Breast epithelium (tissue), 4 donors: ENCODE measurements around the gene TNF. TPM values are rescaled to one million over a fixed set of nuclear protein-coding genes. Genes with fewer than 3 reads are reported as not detected.

Experiments
- DNase-seq, 2 donors: peaks; one replicate each; pipeline ENCODE4 v3.0.0-alpha.2; 2019; ENCODE audit warnings: low spot score in 2 of 2
- H3K27ac ChIP-seq, 2 donors: fragments of 200-600 bp; sonication (generic) in 1 of 2; one replicate each; pipeline ENCODE4 v1.5.1; 2016 to 2019; ENCODE audit warnings: mild to moderate bottlenecking in 1 of 2
- H3K27me3 ChIP-seq, 2 donors: fragments of 200-600 bp; sonication (generic) in 1 of 2; one replicate each; pipeline versions ENCODE4 v1.5.1 to v1.6.0; 2017 to 2019; ENCODE audit warnings: control low read depth in 1 of 2, mild to moderate bottlenecking in 1 of 2
- H3K36me3 ChIP-seq: fragments of 200-600 bp; one replicate; pipeline ENCODE4 v1.5.1; 2019
- H3K4me1 ChIP-seq, 2 donors: fragments of 200-600 bp; sonication (generic); one replicate each; pipeline ENCODE4 v1.5.1; 2016 to 2019; ENCODE audit warnings: control low read depth in 1 of 2
- H3K4me3 ChIP-seq, 3 donors: fragments of 200-600 bp; sonication (generic); 1 replicate in 2 of 3; 2 replicates in 1 of 3; pipeline ENCODE4 v1.5.1; 2016 to 2019; ENCODE audit warnings: mild to moderate bottlenecking in 3 of 3, moderate library complexity in 2 of 3
- H3K9me3 ChIP-seq, 2 donors: fragments of 200-600 bp; sonication (generic) in 1 of 2; one replicate each; pipeline ENCODE4 v1.5.1; 2016 to 2019; ENCODE audit warnings: control low read depth in 1 of 2
- POLR2A ChIP-seq: fragments of 450-650 bp; IDR thresholded peaks from one replicate; pipeline ENCODE4 v1.6.1; 2016; ENCODE audit warnings: antibody characterized with exemption, mild to moderate bottlenecking, moderate library complexity
- POLR2AphosphoS5 ChIP-seq, 3 donors: sonication (generic); formaldehyde crosslinking; IDR thresholded peaks; one replicate each; pipeline ENCODE4 v1.6.1; 2017; ENCODE audit warnings: antibody characterized with exemption in 3 of 3
- intact Hi-C: fragments of 100-400 bp; cut with DNase I; formaldehyde crosslinking; loops from one replicate; pipeline ENCODE4 v1.15.1; 2023; ENCODE audit warnings: low total_unique reads
- total RNA-seq, 3 donors: library from RNA; depleted of rRNA; stranded (reverse); fragments of >200 nt; gene quantifications; one replicate each; pipeline ENCODE4 v1.1.0, GENCODE V29; 2016
- TF ChIP-seq, protein P1 (sequence below), 3 donors: fragments of 450-650 bp; IDR thresholded peaks; one replicate each; pipeline ENCODE4 v1.5.1; 2016 to 2017; ENCODE audit warnings: antibody characterized with exemption in 3 of 3, mild to moderate bottlenecking in 3 of 3, moderate library complexity in 3 of 3

The TNF gene
- total RNA-seq, 3 donors from 2014 or later, result 0.33 to 0.73 TPM; not detected in 1

DNA sequence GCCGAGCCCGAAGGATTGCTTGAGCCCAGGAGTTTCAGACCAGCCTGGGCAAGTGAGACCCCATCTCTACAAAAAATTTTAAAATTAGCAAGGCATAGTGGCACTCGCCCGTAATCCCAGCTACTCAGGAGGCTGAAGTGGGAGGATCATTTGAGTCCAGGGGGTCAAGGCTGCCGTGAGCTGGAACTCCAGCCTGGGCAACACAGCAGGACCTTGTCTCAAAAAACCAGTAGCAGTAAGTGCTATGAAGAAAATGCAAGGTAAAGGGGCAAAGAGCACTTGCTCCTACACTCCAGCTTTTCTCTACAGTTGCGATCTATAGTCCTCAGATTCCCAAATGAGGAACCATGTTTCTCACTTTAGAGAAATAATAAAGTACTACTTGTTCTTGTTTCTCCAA is 31.7 kb upstream of the TNF start:
- H3K36me3 ChIP-seq, result no peaks in the 10 kb centered on the region
- H3K27me3 ChIP-seq, result no peaks in the 10 kb centered on the region
- TF ChIP-seq POLR2A, result no peak
- no peak for TF ChIP-seq POLR2AphosphoS5 (IDR thresholded peaks at IDR 0.05)
- TF ChIP-seq, protein P1, sequence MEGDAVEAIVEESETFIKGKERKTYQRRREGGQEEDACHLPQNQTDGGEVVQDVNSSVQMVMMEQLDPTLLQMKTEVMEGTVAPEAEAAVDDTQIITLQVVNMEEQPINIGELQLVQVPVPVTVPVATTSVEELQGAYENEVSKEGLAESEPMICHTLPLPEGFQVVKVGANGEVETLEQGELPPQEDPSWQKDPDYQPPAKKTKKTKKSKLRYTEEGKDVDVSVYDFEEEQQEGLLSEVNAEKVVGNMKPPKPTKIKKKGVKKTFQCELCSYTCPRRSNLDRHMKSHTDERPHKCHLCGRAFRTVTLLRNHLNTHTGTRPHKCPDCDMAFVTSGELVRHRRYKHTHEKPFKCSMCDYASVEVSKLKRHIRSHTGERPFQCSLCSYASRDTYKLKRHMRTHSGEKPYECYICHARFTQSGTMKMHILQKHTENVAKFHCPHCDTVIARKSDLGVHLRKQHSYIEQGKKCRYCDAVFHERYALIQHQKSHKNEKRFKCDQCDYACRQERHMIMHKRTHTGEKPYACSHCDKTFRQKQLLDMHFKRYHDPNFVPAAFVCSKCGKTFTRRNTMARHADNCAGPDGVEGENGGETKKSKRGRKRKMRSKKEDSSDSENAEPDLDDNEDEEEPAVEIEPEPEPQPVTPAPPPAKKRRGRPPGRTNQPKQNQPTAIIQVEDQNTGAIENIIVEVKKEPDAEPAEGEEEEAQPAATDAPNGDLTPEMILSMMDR (IDR thresholded peaks at IDR 0.05), result no peak
- H3K27ac ChIP-seq, result no peak overlapping the region
- intact Hi-C loops, result no loop called here
- no peak overlapping the region for H3K4me3 ChIP-seq
- no peaks in the 10 kb centered on the region for H3K9me3 ChIP-seq
- DNase-seq, result no peak
- peaks cover 11 to 29% of the 10 kb centered on the region in 2 donors for H3K4me1 ChIP-seq

DNA sequence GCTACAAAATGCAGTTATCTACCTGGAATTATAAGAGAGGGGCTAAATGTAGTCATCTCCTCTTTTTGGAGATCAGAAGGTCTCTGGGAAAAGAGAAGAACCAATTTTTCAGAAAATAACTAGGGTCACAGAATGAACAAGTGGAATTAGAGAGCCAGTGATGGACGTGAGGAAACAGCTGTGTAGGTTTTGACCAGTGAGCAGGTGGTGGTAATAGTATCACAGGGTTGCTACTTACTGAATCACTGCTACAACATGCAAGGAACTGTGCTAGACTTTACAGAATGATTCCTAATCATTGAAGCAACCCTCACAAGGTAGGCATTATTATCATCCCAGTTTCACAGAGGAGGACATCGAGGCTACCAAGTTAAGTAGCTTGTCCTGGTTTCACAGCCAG is 30.7 kb upstream of the TNF start:
- TF ChIP-seq, protein P1 (IDR thresholded peaks at IDR 0.05), result no peak
- TF ChIP-seq POLR2AphosphoS5 (IDR thresholded peaks at IDR 0.05) (no peak), POLR2A (no peak)
- intact Hi-C loops, result loop anchor here (5.0 kb wide), 1 partner anchor 48 kb away; the partner anchor contains the start of gene NCR3

DNA sequence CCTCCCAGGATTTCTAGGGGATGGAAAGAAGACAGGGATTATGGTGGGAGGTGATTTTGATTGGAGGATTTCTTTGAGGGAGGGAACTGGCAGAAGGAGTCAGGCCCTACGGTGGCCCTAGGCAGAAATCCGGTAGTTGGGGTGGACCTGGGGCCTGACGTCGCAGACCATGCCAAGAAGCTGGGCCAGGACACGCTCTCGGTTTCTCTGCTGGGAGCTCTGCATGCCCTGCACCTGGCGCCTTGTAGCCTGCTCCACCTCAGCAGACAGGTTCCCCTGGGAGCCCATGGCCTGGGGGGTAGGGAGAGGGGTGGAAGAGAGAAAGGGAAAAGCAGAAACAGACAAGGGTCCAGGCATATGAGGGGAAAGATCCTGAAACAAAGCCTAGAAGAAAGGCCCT is 30.1 kb upstream of the TNF start:
- no peak for DNase-seq
- Histone ChIP-seq H3K9me3 (no peaks in the 10 kb centered on the region), H3K27ac (no peak overlapping the region), H3K4me3 (no peak overlapping the region), H3K4me1 (peaks cover 0 to 13% of the 10 kb centered on the region in 2 donors), H3K36me3 (no peaks in the 10 kb centered on the region), H3K27me3 (no peaks in the 10 kb centered on the region)
- intact Hi-C loops, result loop anchor here (5.0 kb wide), 1 partner anchor 47 kb away; the partner anchor contains the start of gene NCR3
- TF ChIP-seq POLR2A (no peak), POLR2AphosphoS5 (IDR thresholded peaks at IDR 0.05) (no peak)
- TF ChIP-seq, protein P1 (IDR thresholded peaks at IDR 0.05), result no peak

More for the DNA sequence above, 30.7 kb upstream of the TNF start:
- no peak for DNase-seq
- H3K27ac ChIP-seq, result no peak overlapping the region
- no peak overlapping the region for H3K4me3 ChIP-seq
- no peaks in the 10 kb centered on the region for H3K9me3 ChIP-seq
- peaks cover 2 to 19% of the 10 kb centered on the region in 2 donors for H3K4me1 ChIP-seq
- H3K27me3 ChIP-seq, result no peaks in the 10 kb centered on the region
- H3K36me3 ChIP-seq, result no peaks in the 10 kb centered on the region

DNA sequence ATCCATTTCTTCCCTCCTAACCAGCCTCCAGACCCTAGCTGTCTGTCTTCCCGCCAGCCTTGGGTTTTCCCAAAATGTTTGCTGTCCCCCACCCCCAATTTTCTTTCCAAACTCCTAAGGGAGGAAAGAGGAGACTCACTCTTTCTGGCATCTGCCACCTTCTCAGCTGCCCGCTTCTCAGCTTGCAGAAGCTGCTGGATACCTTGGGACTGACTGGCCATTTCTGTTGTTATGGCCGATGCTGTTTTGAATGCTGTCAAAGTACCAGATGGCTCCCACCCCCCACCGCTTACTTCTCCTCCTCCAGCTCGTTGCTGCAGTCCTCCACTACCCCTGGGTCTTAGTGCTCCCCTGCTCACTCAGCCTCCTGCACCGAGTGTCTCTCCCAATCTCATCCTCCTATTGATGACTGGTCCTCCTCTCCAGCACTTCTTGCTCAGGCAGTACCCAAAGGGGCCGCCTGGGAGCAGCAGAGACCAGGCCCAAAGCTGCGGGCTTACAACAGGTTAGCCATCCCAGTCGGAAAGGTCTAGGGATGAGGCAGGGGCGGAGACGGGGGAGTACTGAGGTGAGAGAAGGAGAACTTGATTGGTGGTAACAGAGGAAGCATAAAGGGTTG is 28.9 kb upstream of the TNF start, which contains the start of gene ATP6V1G2:
ATP6V1G2 (minus strand) TSS at position 270 of the 619 bp plus-strand sequence; CDS start at position 221, 49 bp downstream.
- DNase-seq, result peak; percentile 91 to 92
- Histone ChIP-seq H3K4me1 (peaks cover 0 to 11% of the 10 kb centered on the region in 2 donors), H3K9me3 (no peaks in the 10 kb centered on the region), H3K36me3 (no peaks in the 10 kb centered on the region), H3K27ac (peak within 1 kb of the TSS; percentile 75 to 84), H3K27me3 (no peaks in the 10 kb centered on the region), H3K4me3 (peak within 1 kb of the TSS; percentile 21 to 67 (median 50))
- no peak for TF ChIP-seq POLR2A
- TF ChIP-seq POLR2AphosphoS5 (IDR thresholded peaks at IDR 0.05), result peak; percentile 59 to 65 (median 61)
- TF ChIP-seq, protein P1 (IDR thresholded peaks at IDR 0.05), result peak; percentile 94 to 98 (median 96)
- intact Hi-C loops, result loop anchor here (5.0 kb wide), 1 partner anchor 46 kb away; the partner anchor contains the start of gene NCR3
